ENCODE measurements around the gene PCDHB13. TPM values are rescaled to one million over a fixed set of nuclear protein-coding genes. Genes with fewer than 3 reads are reported as not detected.
A peak's percentile ranks its signal among the peaks of the same experiment; 100 is the strongest.
"Not testable (repeated sequence)": the region's sequence is repeated elsewhere in the genome, so short reads cannot be mapped to it uniquely, and the experiment has no call there.

The PCDHB13 gene
- polyA plus RNA-seq, result under 1 TPM; 0.29 to 0.33 TPM

- not testable (repeated sequence) for H3K36me3 ChIP-seq (ENCODE audit: control insufficient read depth in 2 of 2, insufficient read depth in 2 of 2, low read length in 1 of 2); H3K4me1 ChIP-seq (ENCODE audit: control insufficient read depth in 2 of 2, insufficient read depth in 2 of 2, low read length in 1 of 2); H3K27ac ChIP-seq (ENCODE audit: low read depth in 2 of 2, low read length in 1 of 2); H3K4me3 ChIP-seq (ENCODE audit: low read depth in 1 of 2, low read length in 2 of 2); H3K27me3 ChIP-seq (ENCODE audit: control insufficient read depth in 1 of 2, insufficient read depth in 2 of 2, low read length in 2 of 2)
- 10 to 12% methylated on average over 13 to 14 of the region's 18 CpGs for WGBS, 2 donors
- H3K9me3 ChIP-seq (ENCODE audit: control insufficient read depth in 2 of 2, insufficient read depth in 1 of 2, low read depth in 1 of 2, low read length in 1 of 2), result peaks cover 15 to 28% of the 10 kb centered on the region in 2 donors
Observed at GRCh38 chr5:141213656-141214339, at the start of gene PCDHB13. Gene PCDHB13 (plus strand): TSS chr5:141213919. CDS start chr5:141214124, 205 bp downstream.

- no peaks in the 10 kb centered on the region for H3K27me3 ChIP-seq (ENCODE audit: control insufficient read depth in 1 of 2, insufficient read depth in 2 of 2, low read length in 2 of 2)
- 28 to 35% methylated on average over 20 of the region's 20 CpGs for WGBS, 2 donors
- H3K27ac ChIP-seq (ENCODE audit: low read depth in 2 of 2, low read length in 1 of 2), result no peak within 1 kb of the TSS
- no peak within 1 kb of the TSS for H3K4me3 ChIP-seq (ENCODE audit: low read depth in 1 of 2, low read length in 2 of 2)
- H3K4me1 ChIP-seq (ENCODE audit: control insufficient read depth in 2 of 2, insufficient read depth in 2 of 2, low read length in 1 of 2), result no peaks in the 10 kb centered on the region
- no peaks in the 10 kb centered on the region for H3K36me3 ChIP-seq (ENCODE audit: control insufficient read depth in 2 of 2, insufficient read depth in 2 of 2, low read length in 1 of 2)
- H3K9me3 ChIP-seq (ENCODE audit: control insufficient read depth in 2 of 2, insufficient read depth in 1 of 2, low read depth in 1 of 2, low read length in 1 of 2), result peaks cover 11 to 17% of the 10 kb centered on the region in 2 donors
Observed at GRCh38 chr5:141172381-141173204, 41.1 kb upstream of the PCDHB13 start, which contains the start of gene PCDHB7. Gene PCDHB7 (plus strand): TSS chr5:141172644. CDS start chr5:141172836, 192 bp downstream.

GRCh38 chr5:141174291-141175104 is 39.2 kb upstream of the PCDHB13 start:
- not testable (repeated sequence) for H3K4me3 ChIP-seq (ENCODE audit: low read depth in 1 of 2, low read length in 2 of 2); H3K27ac ChIP-seq (ENCODE audit: low read depth in 2 of 2, low read length in 1 of 2); H3K4me1 ChIP-seq (ENCODE audit: control insufficient read depth in 2 of 2, insufficient read depth in 2 of 2, low read length in 1 of 2); H3K36me3 ChIP-seq (ENCODE audit: control insufficient read depth in 2 of 2, insufficient read depth in 2 of 2, low read length in 1 of 2); H3K27me3 ChIP-seq (ENCODE audit: control insufficient read depth in 1 of 2, insufficient read depth in 2 of 2, low read length in 2 of 2)
- WGBS, 2 donors, result 46 to 54% methylated on average over 67 to 79 of the region's 79 CpGs
- H3K9me3 ChIP-seq (ENCODE audit: control insufficient read depth in 2 of 2, insufficient read depth in 1 of 2, low read depth in 1 of 2, low read length in 1 of 2), result peaks cover 11 to 20% of the 10 kb centered on the region in 2 donors

GRCh38 chr5:141175933-141176332 is 37.8 kb upstream of the PCDHB13 start:
- 47 to 62% methylated on average over 1 of the region's 1 CpG for WGBS, 2 donors
- H3K4me1 ChIP-seq (ENCODE audit: control insufficient read depth in 2 of 2, insufficient read depth in 2 of 2, low read length in 1 of 2), result no peaks in the 10 kb centered on the region
- no peaks in the 10 kb centered on the region for H3K27me3 ChIP-seq (ENCODE audit: control insufficient read depth in 1 of 2, insufficient read depth in 2 of 2, low read length in 2 of 2)
- H3K4me3 ChIP-seq (ENCODE audit: low read depth in 1 of 2, low read length in 2 of 2), result no peak overlapping the region
- peaks cover 13 to 24% of the 10 kb centered on the region in 2 donors for H3K9me3 ChIP-seq (ENCODE audit: control insufficient read depth in 2 of 2, insufficient read depth in 1 of 2, low read depth in 1 of 2, low read length in 1 of 2)
- no peak overlapping the region for H3K27ac ChIP-seq (ENCODE audit: low read depth in 2 of 2, low read length in 1 of 2)
- no peaks in the 10 kb centered on the region for H3K36me3 ChIP-seq (ENCODE audit: control insufficient read depth in 2 of 2, insufficient read depth in 2 of 2, low read length in 1 of 2)

DNA sequence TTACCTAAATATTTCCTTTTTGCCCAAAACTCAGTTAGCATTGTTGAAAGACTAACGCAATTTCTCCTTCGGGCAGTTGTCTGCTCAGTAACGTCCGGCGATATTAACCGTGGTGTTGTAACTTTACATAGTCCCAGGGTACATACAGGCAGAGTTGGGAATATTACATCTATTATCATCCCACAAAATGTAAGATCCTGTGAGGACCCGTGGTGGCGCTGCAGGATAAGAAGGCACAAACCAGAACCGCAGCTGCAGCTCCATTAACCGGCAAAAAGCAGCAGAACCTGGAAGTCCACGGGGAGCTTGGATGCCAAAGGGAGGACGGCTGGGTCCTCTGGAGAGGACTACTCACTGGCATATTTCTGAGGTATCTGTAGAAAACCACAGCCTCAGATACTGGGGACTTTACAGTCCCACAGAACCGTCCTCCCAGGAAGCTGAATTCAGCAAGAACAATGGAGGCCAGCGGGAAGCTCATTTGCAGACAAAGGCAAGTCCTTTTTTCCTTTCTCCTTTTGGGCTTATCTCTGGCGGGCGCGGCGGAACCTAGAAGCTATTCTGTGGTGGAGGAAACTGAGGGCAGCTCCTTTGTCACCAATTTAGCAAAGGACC is 36.0 kb upstream of the PCDHB13 start, which contains the start of gene PCDHB8:
Gene PCDHB8 (plus strand): TSS at position 214 of the 615 bp plus-strand sequence. CDS start 245 bp downstream, at position 459.
- H3K9me3 ChIP-seq (ENCODE audit: control insufficient read depth in 2 of 2, insufficient read depth in 1 of 2, low read depth in 1 of 2, low read length in 1 of 2), result peaks cover 15 to 30% of the 10 kb centered on the region in 2 donors
- not testable (repeated sequence) for H3K27me3 ChIP-seq (ENCODE audit: control insufficient read depth in 1 of 2, insufficient read depth in 2 of 2, low read length in 2 of 2)

DNA sequence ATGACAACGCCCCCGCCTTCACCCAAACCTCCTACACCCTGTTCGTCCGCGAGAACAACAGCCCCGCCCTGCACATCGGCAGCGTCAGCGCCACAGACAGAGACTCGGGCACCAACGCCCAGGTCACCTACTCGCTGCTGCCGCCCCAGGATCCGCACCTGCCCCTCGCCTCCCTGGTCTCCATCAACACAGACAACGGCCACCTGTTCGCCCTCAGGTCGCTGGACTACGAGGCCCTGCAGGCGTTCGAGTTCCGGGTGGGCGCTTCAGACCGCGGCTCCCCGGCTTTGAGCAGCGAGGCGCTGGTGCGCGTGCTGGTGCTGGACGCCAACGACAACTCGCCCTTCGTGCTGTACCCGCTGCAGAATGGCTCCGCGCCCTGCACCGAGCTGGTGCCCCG is 34.3 kb upstream of the PCDHB13 start:
- not testable (repeated sequence) for H3K27ac ChIP-seq (ENCODE audit: low read depth in 2 of 2, low read length in 1 of 2); H3K4me3 ChIP-seq (ENCODE audit: low read depth in 1 of 2, low read length in 2 of 2); H3K27me3 ChIP-seq (ENCODE audit: control insufficient read depth in 1 of 2, insufficient read depth in 2 of 2, low read length in 2 of 2); H3K36me3 ChIP-seq (ENCODE audit: control insufficient read depth in 2 of 2, insufficient read depth in 2 of 2, low read length in 1 of 2); H3K4me1 ChIP-seq (ENCODE audit: control insufficient read depth in 2 of 2, insufficient read depth in 2 of 2, low read length in 1 of 2)
- 45 to 50% methylated on average over 27 to 35 of the region's 39 CpGs for WGBS, 2 donors
- H3K9me3 ChIP-seq (ENCODE audit: control insufficient read depth in 2 of 2, insufficient read depth in 1 of 2, low read depth in 1 of 2, low read length in 1 of 2), result peaks cover 8 to 26% of the 10 kb centered on the region in 2 donors

More for the DNA sequence above, 36.0 kb upstream of the PCDHB13 start, which contains the start of gene PCDHB8:
- not testable (repeated sequence) for H3K36me3 ChIP-seq (ENCODE audit: control insufficient read depth in 2 of 2, insufficient read depth in 2 of 2, low read length in 1 of 2); H3K4me1 ChIP-seq (ENCODE audit: control insufficient read depth in 2 of 2, insufficient read depth in 2 of 2, low read length in 1 of 2); H3K27ac ChIP-seq (ENCODE audit: low read depth in 2 of 2, low read length in 1 of 2); H3K4me3 ChIP-seq (ENCODE audit: low read depth in 1 of 2, low read length in 2 of 2)
- 28 to 31% methylated on average over 14 to 16 of the region's 18 CpGs for WGBS, 2 donors

DNA sequence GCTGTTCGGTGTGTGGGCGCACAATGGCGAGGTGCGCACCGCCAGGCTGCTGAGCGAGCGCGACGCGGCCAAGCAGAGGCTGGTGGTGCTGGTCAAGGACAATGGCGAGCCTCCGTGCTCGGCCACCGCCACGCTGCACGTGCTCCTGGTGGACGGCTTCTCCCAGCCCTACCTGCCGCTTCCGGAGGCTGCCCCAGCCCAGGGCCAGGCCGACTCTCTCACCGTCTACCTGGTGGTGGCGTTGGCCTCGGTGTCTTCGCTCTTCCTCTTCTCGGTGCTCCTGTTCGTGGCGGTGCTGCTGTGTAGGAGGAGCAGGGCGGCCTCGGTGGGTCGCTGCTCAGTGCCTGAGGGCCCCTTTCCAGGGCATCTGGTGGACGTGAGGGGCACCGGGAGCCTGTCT is 33.8 kb upstream of the PCDHB13 start:
- not testable (repeated sequence) for H3K36me3 ChIP-seq (ENCODE audit: control insufficient read depth in 2 of 2, insufficient read depth in 2 of 2, low read length in 1 of 2); H3K27ac ChIP-seq (ENCODE audit: low read depth in 2 of 2, low read length in 1 of 2); H3K4me1 ChIP-seq (ENCODE audit: control insufficient read depth in 2 of 2, insufficient read depth in 2 of 2, low read length in 1 of 2); H3K4me3 ChIP-seq (ENCODE audit: low read depth in 1 of 2, low read length in 2 of 2); H3K27me3 ChIP-seq (ENCODE audit: control insufficient read depth in 1 of 2, insufficient read depth in 2 of 2, low read length in 2 of 2)
- peaks cover 4 to 24% of the 10 kb centered on the region in 2 donors for H3K9me3 ChIP-seq (ENCODE audit: control insufficient read depth in 2 of 2, insufficient read depth in 1 of 2, low read depth in 1 of 2, low read length in 1 of 2)
- 40 to 41% methylated on average over 20 to 32 of the region's 32 CpGs for WGBS, 2 donors

GRCh38 chr5:141180313-141180712 is 33.4 kb upstream of the PCDHB13 start:
- Histone ChIP-seq H3K9me3 (ENCODE audit: control insufficient read depth in 2 of 2, insufficient read depth in 1 of 2, low read depth in 1 of 2, low read length in 1 of 2) (peaks cover 4 to 23% of the 10 kb centered on the region in 2 donors), H3K4me3 (ENCODE audit: low read depth in 1 of 2, low read length in 2 of 2) (no peak overlapping the region)

DNA sequence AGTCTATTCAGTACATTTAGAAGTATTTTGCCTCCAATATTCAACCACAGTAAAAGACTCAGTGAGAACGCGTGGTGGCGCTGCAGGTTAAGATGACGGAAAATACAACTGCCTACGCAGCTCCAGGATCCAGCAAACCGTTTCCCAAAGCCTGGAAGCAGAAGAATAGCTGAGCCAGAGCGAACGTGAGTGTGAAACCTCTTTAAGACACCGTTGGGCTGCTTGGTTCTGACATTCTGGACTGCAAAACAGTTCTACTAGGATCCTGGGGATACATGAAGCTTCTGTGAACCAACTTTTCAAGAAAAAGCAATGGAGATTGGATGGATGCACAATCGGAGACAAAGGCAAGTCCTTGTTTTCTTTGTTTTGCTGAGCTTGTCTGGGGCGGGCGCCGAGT is 31.5 kb upstream of the PCDHB13 start, which contains the start of gene PCDHB16:
Gene PCDHB16 (plus strand): TSS at position 140 of the 400 bp plus-strand sequence. CDS start 173 bp downstream, at position 313.
- Histone ChIP-seq H3K27ac (ENCODE audit: low read depth in 2 of 2, low read length in 1 of 2) (no peak within 1 kb of the TSS), H3K27me3 (ENCODE audit: control insufficient read depth in 1 of 2, insufficient read depth in 2 of 2, low read length in 2 of 2) (no peaks in the 10 kb centered on the region), H3K4me1 (ENCODE audit: control insufficient read depth in 2 of 2, insufficient read depth in 2 of 2, low read length in 1 of 2) (no peaks in the 10 kb centered on the region), H3K36me3 (ENCODE audit: control insufficient read depth in 2 of 2, insufficient read depth in 2 of 2, low read length in 1 of 2) (no peaks in the 10 kb centered on the region), H3K4me3 (ENCODE audit: low read depth in 1 of 2, low read length in 2 of 2) (peak within 1 kb of the TSS in 1 of 2 donors; percentile 27), H3K9me3 (ENCODE audit: control insufficient read depth in 2 of 2, insufficient read depth in 1 of 2, low read depth in 1 of 2, low read length in 1 of 2) (peaks cover 4 to 23% of the 10 kb centered on the region in 2 donors)
- WGBS, 2 donors, result 17 to 18% methylated on average over 13 of the region's 13 CpGs

More at GRCh38 chr5:141180313-141180712, 33.4 kb upstream of the PCDHB13 start:
- Histone ChIP-seq H3K36me3 (ENCODE audit: control insufficient read depth in 2 of 2, insufficient read depth in 2 of 2, low read length in 1 of 2) (no peaks in the 10 kb centered on the region), H3K27ac (ENCODE audit: low read depth in 2 of 2, low read length in 1 of 2) (no peak overlapping the region), H3K4me1 (ENCODE audit: control insufficient read depth in 2 of 2, insufficient read depth in 2 of 2, low read length in 1 of 2) (no peaks in the 10 kb centered on the region), H3K27me3 (ENCODE audit: control insufficient read depth in 1 of 2, insufficient read depth in 2 of 2, low read length in 2 of 2) (no peaks in the 10 kb centered on the region)
- 44 to 57% methylated on average over 1 of the region's 1 CpG for WGBS, 2 donors

Measured in esophagus (tissue), 2 donors.